Memory B cell (primary cell): Measurements from ENCODE around the gene CIB4.

ENCODE experiments used
- ATAC-seq: fragments of 150-1000 bp; cut with Tn5 transposase; 2 replicates; pipeline ENCODE4 v1.10.0; 2021; ENCODE audit warnings: low read depth, mild to moderate bottlenecking, moderate library complexity
- DNase-seq, 2 donors: peaks; one replicate each; pipeline ENCODE4 v3.0.0; 2022; ENCODE audit warnings: low spot score in 2 of 2
- H3K27ac Mint-ChIP-seq: one replicate; pipeline ENCODE4 v1.8.0; 2022; ENCODE audit warnings: mild to moderate bottlenecking, moderate library complexity, mixed read lengths
- H3K27me3 Mint-ChIP-seq: one replicate; pipeline ENCODE4 v1.8.0; 2022; ENCODE audit warnings: mixed read lengths
- H3K36me3 Mint-ChIP-seq: one replicate; pipeline ENCODE4 v1.8.0; 2022; ENCODE audit warnings: mild to moderate bottlenecking, mixed read lengths
- H3K4me1 Mint-ChIP-seq: one replicate; pipeline ENCODE4 v1.8.0; 2022; ENCODE audit warnings: mixed read lengths
- H3K4me3 Mint-ChIP-seq: one replicate; pipeline ENCODE4 v1.8.0; 2022; ENCODE audit warnings: mild to moderate bottlenecking, moderate library complexity, mixed read lengths
- H3K9me3 Mint-ChIP-seq: one replicate; pipeline ENCODE4 v1.8.0; 2022; ENCODE audit warnings: mixed read lengths

CIB4 gene

GRCh38 chr2:26630235-26630634 lies 10.9 kb downstream of the CIB4 start:
- Mint-ChIP-seq H3K4me1 (no peaks in the 10 kb centered on the region), H3K27ac (no peak overlapping the region), H3K36me3 (no peaks in the 10 kb centered on the region), H3K27me3 (peaks cover 14% of the 10 kb centered on the region), H3K9me3 (no peaks in the 10 kb centered on the region), H3K4me3 (no peak overlapping the region)
- ATAC-seq (no peak), DNase-seq (no peak)

GRCh38 chr2:26629751-26630150 lies 11.4 kb downstream of the CIB4 start:
- no peak overlapping the region for H3K4me3 Mint-ChIP-seq
- no peaks in the 10 kb centered on the region for H3K4me1 Mint-ChIP-seq
- H3K27ac Mint-ChIP-seq = no peak overlapping the region
- H3K27me3 Mint-ChIP-seq = peaks cover 14% of the 10 kb centered on the region
- H3K9me3 Mint-ChIP-seq = no peaks in the 10 kb centered on the region
- ATAC-seq = no peak
- no peak for DNase-seq
- no peaks in the 10 kb centered on the region for H3K36me3 Mint-ChIP-seq

- DNase-seq (no peak), ATAC-seq (no peak)
- Mint-ChIP-seq H3K9me3 (no peaks in the 10 kb centered on the region), H3K36me3 (no peaks in the 10 kb centered on the region), H3K27ac (no peak overlapping the region), H3K4me1 (no peaks in the 10 kb centered on the region), H3K4me3 (no peak overlapping the region), H3K27me3 (peaks cover 14% of the 10 kb centered on the region)
These were observed 11.9 kb downstream of the CIB4 start for GRCh38 chr2:26629346-26629630.

GRCh38 chr2:26628561-26629345 lies 12.4 kb downstream of the CIB4 start:
- Mint-ChIP-seq H3K27ac (no peak overlapping the region), H3K27me3 (peaks cover 14% of the 10 kb centered on the region)

GRCh38 chr2:26627350-26628105 lies 13.6 kb downstream of the CIB4 start:
- DNase-seq = no peak
- no peak overlapping the region for H3K4me3 Mint-ChIP-seq
- H3K9me3 Mint-ChIP-seq = no peaks in the 10 kb centered on the region
- ATAC-seq = no peak
- H3K36me3 Mint-ChIP-seq = no peaks in the 10 kb centered on the region
- H3K27me3 Mint-ChIP-seq = peaks cover 14% of the 10 kb centered on the region
- no peaks in the 10 kb centered on the region for H3K4me1 Mint-ChIP-seq
- H3K27ac Mint-ChIP-seq = no peak overlapping the region

More at GRCh38 chr2:26628561-26629345, 12.4 kb downstream of the CIB4 start:
- H3K4me1 Mint-ChIP-seq = no peaks in the 10 kb centered on the region
- H3K4me3 Mint-ChIP-seq = no peak overlapping the region
- DNase-seq (no peak), ATAC-seq (no peak)
- H3K9me3 Mint-ChIP-seq = no peaks in the 10 kb centered on the region
- H3K36me3 Mint-ChIP-seq = no peaks in the 10 kb centered on the region

GRCh38 chr2:26626606-26627005 lies 14.6 kb downstream of the CIB4 start:
- Mint-ChIP-seq H3K36me3 (no peaks in the 10 kb centered on the region), H3K4me3 (no peak overlapping the region), H3K4me1 (no peaks in the 10 kb centered on the region), H3K27me3 (peaks cover 11% of the 10 kb centered on the region), H3K9me3 (peaks cover 1% of the 10 kb centered on the region), H3K27ac (no peak overlapping the region)
- ATAC-seq = no peak
- DNase-seq = no peak

GRCh38 chr2:26623541-26624495 lies 17.3 kb downstream of the CIB4 start:
- H3K9me3 Mint-ChIP-seq = peaks cover 7% of the 10 kb centered on the region
- peaks cover 5% of the 10 kb centered on the region for H3K27me3 Mint-ChIP-seq
- no peak overlapping the region for H3K27ac Mint-ChIP-seq
- DNase-seq = no peak
- no peak overlapping the region for H3K4me3 Mint-ChIP-seq
- no peak for ATAC-seq
- no peaks in the 10 kb centered on the region for H3K4me1 Mint-ChIP-seq
- no peaks in the 10 kb centered on the region for H3K36me3 Mint-ChIP-seq

GRCh38 chr2:26621469-26622199 lies 19.5 kb downstream of the CIB4 start:
- Mint-ChIP-seq H3K9me3 (peaks cover 7% of the 10 kb centered on the region), H3K27ac (no peak overlapping the region), H3K27me3 (peaks cover 11% of the 10 kb centered on the region), H3K36me3 (no peaks in the 10 kb centered on the region), H3K4me1 (no peaks in the 10 kb centered on the region), H3K4me3 (no peak overlapping the region)
- ATAC-seq (no peak), DNase-seq (no peak)

GRCh38 chr2:26620031-26620605 lies 21.0 kb downstream of the CIB4 start:
- ATAC-seq (no peak), DNase-seq (no peak)
- H3K9me3 Mint-ChIP-seq = peaks cover 7% of the 10 kb centered on the region
- no peak overlapping the region for H3K27ac Mint-ChIP-seq
- H3K36me3 Mint-ChIP-seq = no peaks in the 10 kb centered on the region
- peaks cover 13% of the 10 kb centered on the region for H3K27me3 Mint-ChIP-seq
- H3K4me3 Mint-ChIP-seq = no peak overlapping the region
- H3K4me1 Mint-ChIP-seq = no peaks in the 10 kb centered on the region

GRCh38 chr2:26619521-26619951 lies 21.6 kb downstream of the CIB4 start:
- Mint-ChIP-seq H3K9me3 (peaks cover 7% of the 10 kb centered on the region), H3K27ac (no peak overlapping the region), H3K4me3 (no peak overlapping the region), H3K36me3 (no peaks in the 10 kb centered on the region), H3K4me1 (no peaks in the 10 kb centered on the region), H3K27me3 (peaks cover 16% of the 10 kb centered on the region)
- DNase-seq (no peak), ATAC-seq (no peak)

GRCh38 chr2:26619096-26619495 lies 22.1 kb downstream of the CIB4 start:
- H3K4me3 Mint-ChIP-seq = no peak overlapping the region
- ATAC-seq (no peak), DNase-seq (no peak)
- H3K27me3 Mint-ChIP-seq = peaks cover 16% of the 10 kb centered on the region
- H3K9me3 Mint-ChIP-seq = peaks cover 7% of the 10 kb centered on the region
- H3K27ac Mint-ChIP-seq = no peak overlapping the region
- H3K4me1 Mint-ChIP-seq = no peaks in the 10 kb centered on the region
- no peaks in the 10 kb centered on the region for H3K36me3 Mint-ChIP-seq

- Mint-ChIP-seq H3K9me3 (peaks cover 7% of the 10 kb centered on the region), H3K4me3 (no peak overlapping the region), H3K27ac (no peak overlapping the region), H3K36me3 (no peaks in the 10 kb centered on the region), H3K4me1 (no peaks in the 10 kb centered on the region), H3K27me3 (peaks cover 16% of the 10 kb centered on the region)
- ATAC-seq (no peak), DNase-seq (no peak)
These were observed 22.6 kb downstream of the CIB4 start for GRCh38 chr2:26618611-26619010.

GRCh38 chr2:26617588-26618083 lies 23.5 kb downstream of the CIB4 start:
- Mint-ChIP-seq H3K4me1 (no peaks in the 10 kb centered on the region), H3K9me3 (peaks cover 7% of the 10 kb centered on the region), H3K27me3 (peaks cover 16% of the 10 kb centered on the region), H3K27ac (no peak overlapping the region), H3K4me3 (no peak overlapping the region), H3K36me3 (no peaks in the 10 kb centered on the region)
- no peak for ATAC-seq
- no peak for DNase-seq
